ENCODE measurements around the gene MPND.

Gene MPND

DNA sequence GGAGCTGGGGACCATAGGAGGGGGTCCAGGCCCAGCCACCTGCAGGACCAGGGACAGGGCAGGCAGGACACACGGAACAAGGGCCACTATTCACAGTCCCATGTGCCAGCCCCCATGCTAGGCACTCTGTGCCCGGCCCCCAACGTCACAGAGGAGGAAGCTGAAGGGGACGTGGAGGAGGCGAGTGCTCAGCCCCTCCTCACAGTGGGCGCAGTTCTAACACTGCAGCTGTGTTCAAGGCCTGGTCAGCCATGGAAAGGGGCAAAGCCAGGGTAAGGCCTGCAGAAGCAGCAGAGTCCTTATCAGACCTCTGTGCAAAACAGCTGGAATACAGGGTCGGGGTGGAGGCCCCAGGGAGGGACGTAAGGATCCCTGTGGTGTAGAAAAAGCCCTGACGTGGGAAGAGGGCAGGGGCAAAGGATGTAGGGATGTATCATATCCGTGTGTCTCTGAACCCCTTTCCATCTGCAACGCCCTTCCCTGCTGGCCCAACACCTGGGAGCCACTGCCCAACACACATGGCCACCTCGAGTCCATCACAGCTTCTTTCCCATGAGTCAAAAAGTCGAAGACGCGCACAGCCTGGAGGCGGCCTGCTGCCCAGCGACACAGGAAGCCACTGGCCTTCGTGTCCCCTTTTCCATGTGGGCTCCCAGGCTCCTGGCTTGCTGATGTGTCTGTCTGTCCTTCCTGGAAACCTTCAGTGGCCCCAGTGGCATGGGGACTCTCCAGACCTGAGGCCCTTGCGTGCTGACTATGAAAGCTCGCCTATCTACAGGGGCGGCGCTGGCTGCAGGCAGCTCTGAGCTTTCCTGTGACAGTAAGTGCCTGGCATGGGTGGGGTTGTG lies 29.0 kb downstream of the MPND start:
- no peak for ATAC-seq
- TF ChIP-seq, protein P1, sequence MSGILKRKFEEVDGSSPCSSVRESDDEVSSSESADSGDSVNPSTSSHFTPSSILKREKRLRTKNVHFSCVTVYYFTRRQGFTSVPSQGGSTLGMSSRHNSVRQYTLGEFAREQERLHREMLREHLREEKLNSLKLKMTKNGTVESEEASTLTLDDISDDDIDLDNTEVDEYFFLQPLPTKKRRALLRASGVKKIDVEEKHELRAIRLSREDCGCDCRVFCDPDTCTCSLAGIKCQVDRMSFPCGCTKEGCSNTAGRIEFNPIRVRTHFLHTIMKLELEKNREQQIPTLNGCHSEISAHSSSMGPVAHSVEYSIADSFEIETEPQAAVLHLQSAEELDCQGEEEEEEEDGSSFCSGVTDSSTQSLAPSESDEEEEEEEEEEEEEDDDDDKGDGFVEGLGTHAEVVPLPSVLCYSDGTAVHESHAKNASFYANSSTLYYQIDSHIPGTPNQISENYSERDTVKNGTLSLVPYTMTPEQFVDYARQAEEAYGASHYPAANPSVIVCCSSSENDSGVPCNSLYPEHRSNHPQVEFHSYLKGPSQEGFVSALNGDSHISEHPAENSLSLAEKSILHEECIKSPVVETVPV (CRISPR knock-in tag; IDR thresholded peaks at IDR 0.05) = no peak
- TF ChIP-seq ZNF565 (CRISPR knock-in tag; conservative IDR thresholded peaks at IDR 0.05; ENCODE audit: low read depth) (no peak), ARNTL (CRISPR knock-in tag; IDR thresholded peaks at IDR 0.05; ENCODE audit: borderline replicate concordance, low read depth) (no peak), ZC3H10 (CRISPR knock-in tag; IDR thresholded peaks at IDR 0.05) (no peak), PPARA (CRISPR knock-in tag; IDR thresholded peaks at IDR 0.05; ENCODE audit: borderline replicate concordance) (no peak), ZFP30 (CRISPR knock-in tag; IDR thresholded peaks at IDR 0.05) (no peak), TOX (CRISPR knock-in tag; IDR thresholded peaks at IDR 0.05; ENCODE audit: borderline replicate concordance) (no peak), ZNF8 (CRISPR knock-in tag; IDR thresholded peaks at IDR 0.05) (no peak), ZNF70 (CRISPR knock-in tag; IDR thresholded peaks at IDR 0.05) (no peak), OSR1 (CRISPR knock-in tag; IDR thresholded peaks at IDR 0.05) (no peak), RARB (CRISPR knock-in tag; IDR thresholded peaks at IDR 0.05) (no peak), ZFP3 (CRISPR knock-in tag; IDR thresholded peaks at IDR 0.05) (no peak), BACH2 (CRISPR knock-in tag; IDR thresholded peaks at IDR 0.05; ENCODE audit: borderline replicate concordance) (no peak), ESRRG (CRISPR knock-in tag; IDR thresholded peaks at IDR 0.05) (no peak), CSDC2 (CRISPR knock-in tag; IDR thresholded peaks at IDR 0.05) (no peak)
- TF ChIP-seq, protein P2, sequence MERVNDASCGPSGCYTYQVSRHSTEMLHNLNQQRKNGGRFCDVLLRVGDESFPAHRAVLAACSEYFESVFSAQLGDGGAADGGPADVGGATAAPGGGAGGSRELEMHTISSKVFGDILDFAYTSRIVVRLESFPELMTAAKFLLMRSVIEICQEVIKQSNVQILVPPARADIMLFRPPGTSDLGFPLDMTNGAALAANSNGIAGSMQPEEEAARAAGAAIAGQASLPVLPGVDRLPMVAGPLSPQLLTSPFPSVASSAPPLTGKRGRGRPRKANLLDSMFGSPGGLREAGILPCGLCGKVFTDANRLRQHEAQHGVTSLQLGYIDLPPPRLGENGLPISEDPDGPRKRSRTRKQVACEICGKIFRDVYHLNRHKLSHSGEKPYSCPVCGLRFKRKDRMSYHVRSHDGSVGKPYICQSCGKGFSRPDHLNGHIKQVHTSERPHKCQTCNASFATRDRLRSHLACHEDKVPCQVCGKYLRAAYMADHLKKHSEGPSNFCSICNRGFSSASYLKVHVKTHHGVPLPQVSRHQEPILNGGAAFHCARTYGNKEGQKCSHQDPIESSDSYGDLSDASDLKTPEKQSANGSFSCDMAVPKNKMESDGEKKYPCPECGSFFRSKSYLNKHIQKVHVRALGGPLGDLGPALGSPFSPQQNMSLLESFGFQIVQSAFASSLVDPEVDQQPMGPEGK (CRISPR knock-in tag; IDR thresholded peaks at IDR 0.05; ENCODE audit: borderline replicate concordance) = no peak
- TF ChIP-seq, protein P3, sequence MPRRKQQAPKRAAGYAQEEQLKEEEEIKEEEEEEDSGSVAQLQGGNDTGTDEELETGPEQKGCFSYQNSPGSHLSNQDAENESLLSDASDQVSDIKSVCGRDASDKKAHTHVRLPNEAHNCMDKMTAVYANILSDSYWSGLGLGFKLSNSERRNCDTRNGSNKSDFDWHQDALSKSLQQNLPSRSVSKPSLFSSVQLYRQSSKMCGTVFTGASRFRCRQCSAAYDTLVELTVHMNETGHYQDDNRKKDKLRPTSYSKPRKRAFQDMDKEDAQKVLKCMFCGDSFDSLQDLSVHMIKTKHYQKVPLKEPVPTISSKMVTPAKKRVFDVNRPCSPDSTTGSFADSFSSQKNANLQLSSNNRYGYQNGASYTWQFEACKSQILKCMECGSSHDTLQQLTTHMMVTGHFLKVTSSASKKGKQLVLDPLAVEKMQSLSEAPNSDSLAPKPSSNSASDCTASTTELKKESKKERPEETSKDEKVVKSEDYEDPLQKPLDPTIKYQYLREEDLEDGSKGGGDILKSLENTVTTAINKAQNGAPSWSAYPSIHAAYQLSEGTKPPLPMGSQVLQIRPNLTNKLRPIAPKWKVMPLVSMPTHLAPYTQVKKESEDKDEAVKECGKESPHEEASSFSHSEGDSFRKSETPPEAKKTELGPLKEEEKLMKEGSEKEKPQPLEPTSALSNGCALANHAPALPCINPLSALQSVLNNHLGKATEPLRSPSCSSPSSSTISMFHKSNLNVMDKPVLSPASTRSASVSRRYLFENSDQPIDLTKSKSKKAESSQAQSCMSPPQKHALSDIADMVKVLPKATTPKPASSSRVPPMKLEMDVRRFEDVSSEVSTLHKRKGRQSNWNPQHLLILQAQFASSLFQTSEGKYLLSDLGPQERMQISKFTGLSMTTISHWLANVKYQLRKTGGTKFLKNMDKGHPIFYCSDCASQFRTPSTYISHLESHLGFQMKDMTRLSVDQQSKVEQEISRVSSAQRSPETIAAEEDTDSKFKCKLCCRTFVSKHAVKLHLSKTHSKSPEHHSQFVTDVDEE (CRISPR knock-in tag; IDR thresholded peaks at IDR 0.05) = no peak

DNA sequence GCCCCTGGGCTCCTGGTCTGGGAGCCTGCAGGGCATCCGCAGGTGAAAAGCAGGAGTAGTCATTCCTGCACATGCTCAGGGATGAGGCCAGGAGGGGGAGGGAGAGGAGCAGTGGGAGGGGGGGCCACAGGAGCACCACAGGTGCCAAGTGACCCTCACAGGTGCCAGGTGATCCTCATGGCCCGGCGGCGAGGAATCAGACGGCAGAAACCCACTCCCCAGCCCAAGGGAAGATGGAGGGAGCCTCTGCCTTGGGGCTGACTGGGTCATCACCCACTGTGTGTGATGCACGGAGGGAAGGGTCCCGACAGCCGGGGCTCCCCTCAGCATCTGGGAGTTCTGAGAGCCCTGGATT lies 29.6 kb downstream of the MPND start:
- ATAC-seq = no peak
- TF ChIP-seq ARNTL (CRISPR knock-in tag; IDR thresholded peaks at IDR 0.05; ENCODE audit: borderline replicate concordance, low read depth) (no peak), ZNF70 (CRISPR knock-in tag; IDR thresholded peaks at IDR 0.05) (no peak), ESRRG (CRISPR knock-in tag; IDR thresholded peaks at IDR 0.05) (no peak), RARB (CRISPR knock-in tag; IDR thresholded peaks at IDR 0.05) (no peak), ZFP30 (CRISPR knock-in tag; IDR thresholded peaks at IDR 0.05) (no peak), SNAI2 (CRISPR knock-in tag; IDR thresholded peaks at IDR 0.05) (no peak), ZC3H10 (CRISPR knock-in tag; IDR thresholded peaks at IDR 0.05) (no peak), CSDC2 (CRISPR knock-in tag; IDR thresholded peaks at IDR 0.05) (no peak), OSR1 (CRISPR knock-in tag; IDR thresholded peaks at IDR 0.05) (no peak), PPARA (CRISPR knock-in tag; IDR thresholded peaks at IDR 0.05; ENCODE audit: borderline replicate concordance) (no peak), ISL1 (CRISPR knock-in tag; IDR thresholded peaks at IDR 0.05) (no peak), ZNF8 (CRISPR knock-in tag; IDR thresholded peaks at IDR 0.05) (no peak), GLIS3 (CRISPR knock-in tag; IDR thresholded peaks at IDR 0.05) (no peak)
- TF ChIP-seq, protein P4, sequence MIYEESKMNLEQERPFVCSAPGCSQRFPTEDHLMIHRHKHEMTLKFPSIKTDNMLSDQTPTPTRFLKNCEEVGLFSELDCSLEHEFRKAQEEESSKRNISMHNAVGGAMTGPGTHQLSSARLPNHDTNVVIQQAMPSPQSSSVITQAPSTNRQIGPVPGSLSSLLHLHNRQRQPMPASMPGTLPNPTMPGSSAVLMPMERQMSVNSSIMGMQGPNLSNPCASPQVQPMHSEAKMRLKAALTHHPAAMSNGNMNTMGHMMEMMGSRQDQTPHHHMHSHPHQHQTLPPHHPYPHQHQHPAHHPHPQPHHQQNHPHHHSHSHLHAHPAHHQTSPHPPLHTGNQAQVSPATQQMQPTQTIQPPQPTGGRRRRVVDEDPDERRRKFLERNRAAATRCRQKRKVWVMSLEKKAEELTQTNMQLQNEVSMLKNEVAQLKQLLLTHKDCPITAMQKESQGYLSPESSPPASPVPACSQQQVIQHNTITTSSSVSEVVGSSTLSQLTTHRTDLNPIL (CRISPR knock-in tag; IDR thresholded peaks at IDR 0.05; ENCODE audit: low read depth) = no peak
- TF ChIP-seq, protein P2 (CRISPR knock-in tag; IDR thresholded peaks at IDR 0.05; ENCODE audit: borderline replicate concordance) = no peak
- TF ChIP-seq, protein P5, sequence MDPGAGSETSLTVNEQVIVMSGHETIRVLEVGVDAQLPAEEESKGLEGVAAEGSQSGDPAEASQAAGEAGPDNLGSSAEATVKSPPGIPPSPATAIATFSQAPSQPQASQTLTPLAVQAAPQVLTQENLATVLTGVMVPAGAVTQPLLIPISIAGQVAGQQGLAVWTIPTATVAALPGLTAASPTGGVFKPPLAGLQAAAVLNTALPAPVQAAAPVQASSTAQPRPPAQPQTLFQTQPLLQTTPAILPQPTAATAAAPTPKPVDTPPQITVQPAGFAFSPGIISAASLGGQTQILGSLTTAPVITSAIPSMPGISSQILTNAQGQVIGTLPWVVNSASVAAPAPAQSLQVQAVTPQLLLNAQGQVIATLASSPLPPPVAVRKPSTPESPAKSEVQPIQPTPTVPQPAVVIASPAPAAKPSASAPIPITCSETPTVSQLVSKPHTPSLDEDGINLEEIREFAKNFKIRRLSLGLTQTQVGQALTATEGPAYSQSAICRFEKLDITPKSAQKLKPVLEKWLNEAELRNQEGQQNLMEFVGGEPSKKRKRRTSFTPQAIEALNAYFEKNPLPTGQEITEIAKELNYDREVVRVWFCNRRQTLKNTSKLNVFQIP (CRISPR knock-in tag; IDR thresholded peaks at IDR 0.05; ENCODE audit: borderline replicate concordance, low read depth) = no peak
- TF ChIP-seq, protein P3 (CRISPR knock-in tag; IDR thresholded peaks at IDR 0.05) = no peak
- TF ChIP-seq, protein P1 (CRISPR knock-in tag; IDR thresholded peaks at IDR 0.05) = no peak
